Measurements from ENCODE around the gene ARCN1.

GRCh38 chr11:118618991-118619375 lies 46.8 kb downstream of the ARCN1 start:
- TF ChIP-seq, protein P1, sequence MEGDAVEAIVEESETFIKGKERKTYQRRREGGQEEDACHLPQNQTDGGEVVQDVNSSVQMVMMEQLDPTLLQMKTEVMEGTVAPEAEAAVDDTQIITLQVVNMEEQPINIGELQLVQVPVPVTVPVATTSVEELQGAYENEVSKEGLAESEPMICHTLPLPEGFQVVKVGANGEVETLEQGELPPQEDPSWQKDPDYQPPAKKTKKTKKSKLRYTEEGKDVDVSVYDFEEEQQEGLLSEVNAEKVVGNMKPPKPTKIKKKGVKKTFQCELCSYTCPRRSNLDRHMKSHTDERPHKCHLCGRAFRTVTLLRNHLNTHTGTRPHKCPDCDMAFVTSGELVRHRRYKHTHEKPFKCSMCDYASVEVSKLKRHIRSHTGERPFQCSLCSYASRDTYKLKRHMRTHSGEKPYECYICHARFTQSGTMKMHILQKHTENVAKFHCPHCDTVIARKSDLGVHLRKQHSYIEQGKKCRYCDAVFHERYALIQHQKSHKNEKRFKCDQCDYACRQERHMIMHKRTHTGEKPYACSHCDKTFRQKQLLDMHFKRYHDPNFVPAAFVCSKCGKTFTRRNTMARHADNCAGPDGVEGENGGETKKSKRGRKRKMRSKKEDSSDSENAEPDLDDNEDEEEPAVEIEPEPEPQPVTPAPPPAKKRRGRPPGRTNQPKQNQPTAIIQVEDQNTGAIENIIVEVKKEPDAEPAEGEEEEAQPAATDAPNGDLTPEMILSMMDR (IDR thresholded peaks at IDR 0.05 in 4 of 5, conservative IDR thresholded peaks at IDR 0.05 in 1 of 5): no peak
- no peak for TF ChIP-seq POLR2A (IDR thresholded peaks at IDR 0.05)
